PC-9 (cell line): ENCODE data around the gene NFIA.

Experiments
- CTCF ChIP-seq: fragments of 200-600 bp; sonication (generic); conservative IDR thresholded peaks from 2 replicates; pipeline ENCODE4 v1.6.1; 2017; ENCODE audit warnings: mixed run types, antibody characterized with exemption, mild to moderate bottlenecking, moderate library complexity
- EZH2 ChIP-seq: fragments of 200-600 bp; sonication (generic); IDR thresholded peaks from 2 replicates; pipeline ENCODE4 v1.8.0; 2017; ENCODE audit warnings: antibody characterized with exemption, low read depth

DNA sequence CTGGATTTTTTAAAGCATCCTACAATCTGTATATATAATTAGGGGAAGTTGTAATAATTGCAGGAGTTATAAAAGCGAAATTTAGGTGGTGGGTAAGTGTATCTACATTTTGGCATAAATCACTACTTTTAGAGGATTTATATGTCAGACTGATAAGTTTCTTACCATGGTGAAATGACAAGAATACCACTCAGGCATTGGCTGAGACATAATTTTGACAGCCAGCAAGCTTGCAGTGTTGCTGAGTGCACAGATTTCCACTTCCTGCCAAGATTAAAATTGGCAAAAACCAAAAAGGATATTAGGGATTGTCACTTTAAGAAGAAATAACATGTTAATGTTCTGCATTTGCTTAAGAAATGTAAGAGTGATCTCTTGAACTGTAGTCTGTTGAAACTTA is 28.2 kb downstream of the NFIA start:
- TF ChIP-seq EZH2 (no peak), CTCF (no peak)
